HG02970 (cell line): ENCODE measurements around the gene MRS2.

Experiments
- ATAC-seq: cut with Tn5 transposase; IDR thresholded peaks from one replicate; pipeline ENCODE4 v1.9.1; 2021; ENCODE audit warnings: mild to moderate bottlenecking, moderate library complexity, moderate number of reproducible peaks; ENCODE audit not compliant: unreplicated experiment, low FRiP score

MRS2 gene

DNA sequence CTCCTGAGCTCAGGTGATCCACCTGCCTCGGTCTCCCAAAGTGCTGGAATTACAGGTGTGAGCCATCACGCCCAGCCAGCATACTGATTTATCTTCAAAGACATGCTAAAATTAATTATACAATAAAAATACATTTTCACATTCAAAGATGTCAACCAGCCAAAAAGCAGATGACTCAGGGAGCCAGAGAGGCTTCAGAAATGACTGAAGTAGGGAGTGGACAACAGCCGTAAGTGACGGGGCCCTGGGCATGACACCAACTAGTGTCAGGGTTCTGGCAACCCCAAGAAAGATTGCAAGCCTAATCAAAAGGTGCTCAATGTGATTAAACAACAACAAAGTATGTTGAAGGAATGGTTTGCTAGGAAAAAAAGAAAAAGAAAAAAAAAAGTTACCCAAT lies 58.2 kb downstream of the MRS2 start:
- no peak for ATAC-seq

DNA sequence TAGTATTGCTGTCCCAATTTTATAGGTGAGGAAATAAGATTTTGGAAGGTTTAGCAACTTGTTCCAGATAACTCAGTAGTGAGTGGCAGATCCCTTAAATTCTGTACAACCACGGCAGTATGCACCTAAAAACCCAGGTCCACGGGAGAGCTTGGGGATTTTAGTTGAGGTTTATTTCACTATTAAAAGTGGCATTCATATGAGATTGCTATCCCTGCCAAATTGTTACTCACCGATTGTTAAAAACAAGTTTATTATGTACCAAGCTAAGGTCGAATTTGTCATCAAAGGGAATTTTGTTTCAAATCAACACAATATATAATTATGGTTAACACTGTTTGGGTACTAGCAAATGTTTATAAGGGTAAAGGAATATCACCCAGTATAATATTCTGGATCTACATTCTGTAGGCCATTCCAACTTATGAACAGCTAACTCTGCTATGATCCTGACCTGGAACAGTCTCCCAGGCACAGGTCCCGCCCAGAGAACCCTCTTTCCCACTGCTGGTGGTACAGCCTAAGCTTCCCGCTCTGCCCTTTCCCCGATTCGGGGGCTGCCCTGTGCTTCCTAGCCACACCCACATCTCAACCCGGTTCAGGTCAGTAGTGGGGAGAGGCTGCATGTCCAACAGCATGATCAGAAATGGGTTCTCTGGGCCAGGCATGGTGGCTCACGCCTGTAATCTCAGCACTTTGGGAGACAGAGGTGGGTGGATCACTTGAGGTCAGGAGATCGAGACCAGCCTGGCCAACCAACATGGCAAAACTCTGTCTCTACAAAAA lies 61.7 kb downstream of the MRS2 start:
- no peak for ATAC-seq

DNA sequence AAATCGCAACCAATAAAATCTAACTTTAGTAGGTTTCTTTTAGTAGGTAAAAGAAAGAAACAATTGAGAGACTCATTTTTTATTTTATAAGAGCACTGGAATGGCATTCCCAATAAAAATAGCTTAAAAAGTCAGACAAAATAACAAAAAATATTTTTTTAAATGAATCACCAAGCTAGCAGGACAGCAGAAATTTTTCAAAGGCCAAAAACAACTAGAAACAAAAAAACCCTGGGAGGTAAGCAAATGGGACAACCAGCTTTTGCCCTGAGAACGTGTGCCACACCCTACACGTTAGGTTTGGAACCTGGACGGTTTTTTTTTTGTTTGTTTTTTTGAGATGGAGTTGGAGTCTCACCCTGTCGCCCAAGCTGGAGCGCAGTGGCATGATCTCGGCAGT lies 67.1 kb downstream of the MRS2 start:
- no peak for ATAC-seq

DNA sequence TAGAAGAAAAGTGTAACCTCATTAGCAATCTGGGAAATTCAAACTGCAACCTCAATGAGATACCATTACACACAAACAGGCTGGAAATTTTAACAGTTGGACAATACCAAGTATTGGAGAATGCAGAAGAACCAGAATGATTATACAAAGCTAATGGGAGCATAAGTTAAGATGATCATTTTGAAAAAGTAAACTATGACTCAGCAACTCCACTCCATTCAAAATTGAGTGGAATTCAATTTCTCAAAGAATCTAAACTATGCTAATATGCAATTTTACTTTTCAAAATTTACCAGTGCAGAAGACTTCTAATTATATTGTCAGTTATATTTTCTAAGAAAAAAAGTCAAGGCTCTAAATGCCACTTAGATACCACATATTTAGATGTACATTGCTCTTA lies 69.4 kb downstream of the MRS2 start:
- no peak for ATAC-seq
